ENCODE results near the gene NTRK2. TPM values are rescaled to one million over a fixed set of nuclear protein-coding genes. Genes with fewer than 3 reads are reported as not detected.

Gene NTRK2
- total RNA-seq, result 23.8 TPM

- Histone ChIP-seq H3K27ac (peak within 1 kb of the TSS; percentile 64 to 67), H3K27me3 (no peaks in the 10 kb centered on the region), H3K9me3 (no peaks in the 10 kb centered on the region), H3K36me3 (no peaks in the 10 kb centered on the region), H3K4me3 (peak within 1 kb of the TSS; percentile 43 to 77), H3K4me1 (no peaks in the 10 kb centered on the region)
- DNase-seq (ENCODE audit: low spot score in 2 of 2), result peak in 1 of 2 donors; percentile 65
- TF ChIP-seq CTCF (IDR thresholded peaks at IDR 0.05), result peak in 2 of 3 experiments; percentile 10 to 25
- intact Hi-C loops (cut with DNase I), result loop anchor here (2.0 to 10.0 kb wide), 4 partner anchors 183 to 687 kb away; partner anchors contain the start of genes HNRNPK and RMI1
Measured at GRCh38 chr9:84669288-84670137, at the start of gene NTRK2. Gene NTRK2 (plus strand): TSS chr9:84669729. CDS start chr9:84670749, 1,020 bp downstream.

GRCh38 chr9:84620338-84620737, 49.2 kb upstream of the NTRK2 start:
- Histone ChIP-seq H3K27me3 (no peaks in the 10 kb centered on the region), H3K27ac (no peak overlapping the region), H3K4me1 (no peaks in the 10 kb centered on the region), H3K4me3 (no peak overlapping the region), H3K36me3 (no peaks in the 10 kb centered on the region), H3K9me3 (no peaks in the 10 kb centered on the region)
- DNase-seq (ENCODE audit: low spot score in 2 of 2), result no peak
- no peak for TF ChIP-seq CTCF (IDR thresholded peaks at IDR 0.05)
- intact Hi-C loops (cut with DNase I), result no loop called here

GRCh38 chr9:84621811-84622210, 47.7 kb upstream of the NTRK2 start:
- no peak for TF ChIP-seq CTCF (IDR thresholded peaks at IDR 0.05)
- Histone ChIP-seq H3K4me3 (no peak overlapping the region), H3K27me3 (no peaks in the 10 kb centered on the region), H3K36me3 (no peaks in the 10 kb centered on the region), H3K9me3 (no peaks in the 10 kb centered on the region), H3K4me1 (no peaks in the 10 kb centered on the region), H3K27ac (no peak overlapping the region)
- intact Hi-C loops (cut with DNase I), result no loop called here
- DNase-seq (ENCODE audit: low spot score in 2 of 2), result no peak

- H3K4me1 ChIP-seq, result no peaks in the 10 kb centered on the region
- intact Hi-C loops (cut with DNase I), result no loop called here
Measured at GRCh38 chr9:84622981-84623380, 46.5 kb upstream of the NTRK2 start.

GRCh38 chr9:84636436-84636835, 33.1 kb upstream of the NTRK2 start:
- Histone ChIP-seq H3K27me3 (no peaks in the 10 kb centered on the region), H3K36me3 (no peaks in the 10 kb centered on the region), H3K4me1 (no peaks in the 10 kb centered on the region), H3K4me3 (no peak overlapping the region), H3K27ac (no peak overlapping the region), H3K9me3 (peaks cover 0 to 8% of the 10 kb centered on the region in 2 donors)
- DNase-seq (ENCODE audit: low spot score in 2 of 2), result no peak
- TF ChIP-seq CTCF (IDR thresholded peaks at IDR 0.05), result no peak
- intact Hi-C loops (cut with DNase I), result no loop called here

More at GRCh38 chr9:84622981-84623380, 46.5 kb upstream of the NTRK2 start:
- Histone ChIP-seq H3K36me3 (no peaks in the 10 kb centered on the region), H3K27me3 (no peaks in the 10 kb centered on the region), H3K4me3 (no peak overlapping the region), H3K27ac (no peak overlapping the region), H3K9me3 (no peaks in the 10 kb centered on the region)
- no peak for DNase-seq (ENCODE audit: low spot score in 2 of 2)
- no peak for TF ChIP-seq CTCF (IDR thresholded peaks at IDR 0.05)

All from ascending aorta (tissue), 2 donors.